Neuronal stem cell (in vitro differentiated cells): Measurements from ENCODE around the gene TMTC1.

Experiments used
- DNase-seq: peaks from one replicate; pipeline ENCODE4 v3.0.0-alpha.2; 2013; ENCODE audit warnings: low spot score
- H2AFZ ChIP-seq: one replicate; pipeline ENCODE4 v1.6.1; 2013; ENCODE audit warnings: mild to moderate bottlenecking, low read length, inconsistent platforms
- H2AK5ac ChIP-seq: 2 replicates; pipeline ENCODE4 v1.6.1; 2013; ENCODE audit warnings: low read depth, mild to moderate bottlenecking, inconsistent platforms, low read length, moderate library complexity, mixed read lengths
- H2BK120ac ChIP-seq: 2 replicates; pipeline ENCODE4 v1.6.1; 2013; ENCODE audit warnings: low read depth, mild to moderate bottlenecking, inconsistent platforms, low read length, moderate library complexity, mixed read lengths
- H2BK12ac ChIP-seq: one replicate; pipeline ENCODE4 v1.6.1; 2013; ENCODE audit warnings: low read length, inconsistent platforms
- H2BK15ac ChIP-seq: 2 replicates; pipeline ENCODE4 v1.6.1; 2013; ENCODE audit warnings: mild to moderate bottlenecking, low read length, inconsistent platforms, mixed read lengths
- H2BK5ac ChIP-seq: one replicate; pipeline ENCODE4 v1.6.1; 2013; ENCODE audit warnings: inconsistent platforms, mild to moderate bottlenecking, low read length, moderate library complexity
- H3K14ac ChIP-seq: one replicate; pipeline ENCODE4 v1.6.1; 2013; ENCODE audit warnings: low read length, inconsistent platforms
- H3K18ac ChIP-seq: 2 replicates; pipeline ENCODE4 v1.6.1; 2013; ENCODE audit warnings: low read length, inconsistent platforms
- H3K23ac ChIP-seq: 2 replicates; pipeline ENCODE4 v1.6.1; 2013; ENCODE audit warnings: low read depth, mild to moderate bottlenecking, mixed read lengths, low read length, inconsistent platforms; ENCODE audit not compliant: poor library complexity
- H3K27ac ChIP-seq: replicated peaks from 3 replicates; pipeline ENCODE4 v1.5.1; 2013; ENCODE audit warnings: low read length, inconsistent platforms
- H3K27me3 ChIP-seq, 3 experiments: 2 replicates each; pipeline ENCODE4 v1.6.1; 2013; ENCODE audit warnings: low read length in 3 of 3, mild to moderate bottlenecking in 2 of 3, inconsistent platforms in 1 of 3, low read depth in 1 of 3, mixed read lengths in 1 of 3, moderate library complexity in 1 of 3; ENCODE audit not compliant: control insufficient read depth in 3 of 3, insufficient read depth in 3 of 3
- H3K36me3 ChIP-seq, 2 donors: replicated peaks in 1 of 2; 2 replicates each; pipeline ENCODE4 v1.6.1; 2013; ENCODE audit warnings: low read length in 2 of 2; ENCODE audit not compliant: control insufficient read depth in 2 of 2, insufficient read depth in 2 of 2
- H3K4ac ChIP-seq: 2 replicates; pipeline ENCODE4 v1.6.1; 2013; ENCODE audit warnings: inconsistent platforms, mild to moderate bottlenecking, low read length, moderate library complexity
- H3K4me1 ChIP-seq, 2 donors: 1 replicate in 1 of 2; 2 replicates in 1 of 2; pipeline ENCODE4 v1.6.1; 2013; ENCODE audit warnings: low read length in 2 of 2, low read depth in 1 of 2; ENCODE audit not compliant: control insufficient read depth in 2 of 2, insufficient read depth in 1 of 2
- H3K4me2 ChIP-seq: one replicate; pipeline ENCODE4 v1.6.1; 2013; ENCODE audit warnings: mild to moderate bottlenecking, low read length, inconsistent platforms; ENCODE audit not compliant: insufficient read depth, poor library complexity, severe bottlenecking
- H3K4me3 ChIP-seq, 2 donors: 2 replicates each; pipeline ENCODE4 v1.5.1; 2013; ENCODE audit warnings: low read length in 2 of 2, mild to moderate bottlenecking in 2 of 2, inconsistent platforms in 1 of 2, moderate library complexity in 1 of 2
- H3K79me1 ChIP-seq: one replicate; pipeline ENCODE4 v1.6.1; 2013; ENCODE audit warnings: low read depth, mild to moderate bottlenecking, inconsistent platforms, low read length, moderate library complexity
- H3K9ac ChIP-seq: one replicate; pipeline ENCODE4 v1.6.1; 2013; ENCODE audit warnings: mild to moderate bottlenecking, low read depth, low read length, inconsistent platforms; ENCODE audit not compliant: poor library complexity
- H3K9me3 ChIP-seq, 2 donors: replicated peaks in 1 of 2; 2 replicates each; pipeline versions ENCODE3 to v1.6.1; 2013; ENCODE audit warnings: low read length in 2 of 2, mild to moderate bottlenecking in 2 of 2, inconsistent platforms in 1 of 2, low read depth in 1 of 2, mixed read lengths in 1 of 2, moderate library complexity in 1 of 2; ENCODE audit not compliant: control insufficient read depth in 2 of 2, insufficient read depth in 1 of 2
- H4K8ac ChIP-seq: one replicate; pipeline ENCODE4 v1.6.1; 2013; ENCODE audit warnings: low read depth, mild to moderate bottlenecking, inconsistent platforms, low read length, moderate library complexity
- H4K91ac ChIP-seq: one replicate; pipeline ENCODE4 v1.6.1; 2013; ENCODE audit warnings: low read length, low read depth, mild to moderate bottlenecking, inconsistent platforms; ENCODE audit not compliant: poor library complexity
- WGBS, 2 donors: extraction: QIAGEN DNeasy Blood & Tissue Kit; methylation state at CpG; one replicate each; pipeline ENCODE4 v1.1.7; 2013; ENCODE audit warnings: missing lambda C conversion rate in 2 of 2, mixed read lengths in 1 of 2; ENCODE audit not compliant: insufficient read length in 2 of 2, insufficient replicate concordance in 1 of 2; ENCODE audit errors: extremely low coverage in 2 of 2; 5-methylcytosine and 5-hydroxymethylcytosine counted together

Gene TMTC1

GRCh38 chr12:29509503-29509902 is 274.2 kb downstream of the TMTC1 start:
- H2AK5ac ChIP-seq: no peak overlapping the region
- no peak for DNase-seq

GRCh38 chr12:29508949-29509348 is 274.8 kb downstream of the TMTC1 start:
- H3K4ac ChIP-seq: no peak overlapping the region
- H3K27me3 ChIP-seq: no peaks in the 10 kb centered on the region
- no peak overlapping the region for H2BK15ac ChIP-seq
- no peak overlapping the region for H2BK12ac ChIP-seq
- no peaks in the 10 kb centered on the region for H3K79me1 ChIP-seq
- no peak overlapping the region for H4K8ac ChIP-seq
- H3K4me3 ChIP-seq: no peak overlapping the region
- no peaks in the 10 kb centered on the region for H3K9me3 ChIP-seq
- H4K91ac ChIP-seq: no peak overlapping the region
- no peak overlapping the region for H3K14ac ChIP-seq
- H2AK5ac ChIP-seq: no peak overlapping the region
- H3K27ac ChIP-seq: no peak overlapping the region
- H2BK5ac ChIP-seq: no peak overlapping the region
- no peak overlapping the region for H3K23ac ChIP-seq
- peaks cover 0 to 65% of the 10 kb centered on the region in 2 donors for H3K36me3 ChIP-seq
- no peak overlapping the region for H3K18ac ChIP-seq
- no peak overlapping the region for H3K4me2 ChIP-seq
- no peak overlapping the region for H2BK120ac ChIP-seq
- no peak overlapping the region for H2AFZ ChIP-seq
- DNase-seq: no peak
- H3K9ac ChIP-seq: no peak overlapping the region
- H3K4me1 ChIP-seq: no peaks in the 10 kb centered on the region
- no CpG with 5 or more reads among the region's 2 CpGs for WGBS, 2 donors

More at GRCh38 chr12:29509503-29509902, 274.2 kb downstream of the TMTC1 start:
- H3K18ac ChIP-seq: no peak overlapping the region
- H2BK120ac ChIP-seq: no peak overlapping the region
- no peak overlapping the region for H3K4me2 ChIP-seq
- H2AFZ ChIP-seq: no peak overlapping the region
- H3K9ac ChIP-seq: no peak overlapping the region
- H2BK15ac ChIP-seq: no peak overlapping the region
- H3K23ac ChIP-seq: no peak overlapping the region
- WGBS, 2 donors: no CpG with 5 or more reads among the region's 1 CpG
- no peak overlapping the region for H4K8ac ChIP-seq
- H2BK5ac ChIP-seq: no peak overlapping the region
- no peaks in the 10 kb centered on the region for H3K4me1 ChIP-seq
- no peak overlapping the region for H3K27ac ChIP-seq
- H3K27me3 ChIP-seq: no peaks in the 10 kb centered on the region
- H3K79me1 ChIP-seq: no peaks in the 10 kb centered on the region
- peaks cover 0 to 65% of the 10 kb centered on the region in 2 donors for H3K36me3 ChIP-seq
- no peak overlapping the region for H3K4ac ChIP-seq
- no peak overlapping the region for H3K4me3 ChIP-seq
- H3K9me3 ChIP-seq: no peaks in the 10 kb centered on the region
- H3K14ac ChIP-seq: no peak overlapping the region
- no peak overlapping the region for H2BK12ac ChIP-seq
- no peak overlapping the region for H4K91ac ChIP-seq

- no peak overlapping the region for H2BK15ac ChIP-seq
- no peak overlapping the region for H3K4ac ChIP-seq
- no peak overlapping the region for H3K9ac ChIP-seq
- H2BK120ac ChIP-seq: no peak overlapping the region
- no peaks in the 10 kb centered on the region for H3K4me1 ChIP-seq
- H4K8ac ChIP-seq: no peak overlapping the region
- H3K27ac ChIP-seq: no peak overlapping the region
- H3K36me3 ChIP-seq: peaks cover 0 to 46% of the 10 kb centered on the region in 2 donors
- H3K4me3 ChIP-seq: no peak overlapping the region
- H2AFZ ChIP-seq: no peak overlapping the region
- H2BK5ac ChIP-seq: no peak overlapping the region
- no CpG with 5 or more reads among the region's 3 CpGs for WGBS, 2 donors
- H3K4me2 ChIP-seq: no peak overlapping the region
- no peak overlapping the region for H3K14ac ChIP-seq
- no peak for DNase-seq
- no peak overlapping the region for H2BK12ac ChIP-seq
- H3K79me1 ChIP-seq: no peaks in the 10 kb centered on the region
- H3K9me3 ChIP-seq: no peaks in the 10 kb centered on the region
- H3K27me3 ChIP-seq: no peaks in the 10 kb centered on the region
- H3K23ac ChIP-seq: no peak overlapping the region
- H3K18ac ChIP-seq: no peak overlapping the region
- H2AK5ac ChIP-seq: no peak overlapping the region
- no peak overlapping the region for H4K91ac ChIP-seq
Measured at GRCh38 chr12:29505122-29505521, 278.6 kb downstream of the TMTC1 start.

- no peak for DNase-seq
- peaks cover 0 to 35% of the 10 kb centered on the region in 2 donors for H3K36me3 ChIP-seq
- H2AK5ac ChIP-seq: no peak overlapping the region
- H2BK120ac ChIP-seq: no peak overlapping the region
- H3K27me3 ChIP-seq: no peaks in the 10 kb centered on the region
- no peak overlapping the region for H3K4me2 ChIP-seq
- no peak overlapping the region for H2BK15ac ChIP-seq
- no peaks in the 10 kb centered on the region for H3K9me3 ChIP-seq
- no peak overlapping the region for H4K91ac ChIP-seq
- no peak overlapping the region for H2BK12ac ChIP-seq
- H3K4me3 ChIP-seq: no peak overlapping the region
- no peaks in the 10 kb centered on the region for H3K4me1 ChIP-seq
- no peak overlapping the region for H3K23ac ChIP-seq
- no peak overlapping the region for H2AFZ ChIP-seq
- H3K79me1 ChIP-seq: no peaks in the 10 kb centered on the region
- H3K27ac ChIP-seq: no peak overlapping the region
- H2BK5ac ChIP-seq: no peak overlapping the region
- H3K14ac ChIP-seq: no peak overlapping the region
- H4K8ac ChIP-seq: no peak overlapping the region
- H3K9ac ChIP-seq: no peak overlapping the region
- no peak overlapping the region for H3K4ac ChIP-seq
- no peak overlapping the region for H3K18ac ChIP-seq
Measured at GRCh38 chr12:29503283-29503682, 280.5 kb downstream of the TMTC1 start.
